Skeletal muscle satellite cell (primary cell): ENCODE measurements around the gene TSSC4. TPM values are rescaled to one million over a fixed set of nuclear protein-coding genes. Genes with fewer than 3 reads are reported as not detected.
A peak's percentile ranks its signal among the peaks of the same experiment; 100 is the strongest.
"Not testable (repeated sequence)": the region's sequence is repeated elsewhere in the genome, so short reads cannot be mapped to it uniquely, and the experiment has no call there.

Source experiments
- H3K27me3 ChIP-seq: 2 replicates; pipeline ENCODE4 v1.7.0; 2013; ENCODE audit warnings: low read length; ENCODE audit not compliant: control insufficient read depth, insufficient read depth
- H3K36me3 ChIP-seq: 2 replicates; pipeline ENCODE4 v1.7.0; 2013; ENCODE audit warnings: mild to moderate bottlenecking, control low read depth, low read length; ENCODE audit not compliant: insufficient read depth
- H3K4me1 ChIP-seq: 2 replicates; pipeline ENCODE4 v1.7.0; 2013; ENCODE audit warnings: low read length; ENCODE audit not compliant: control insufficient read depth, insufficient read depth
- H3K4me2 ChIP-seq: 2 replicates; pipeline ENCODE4 v1.7.0; 2013; ENCODE audit warnings: mild to moderate bottlenecking, low read length
- H3K4me3 ChIP-seq: 2 replicates; pipeline ENCODE4 v1.7.0; 2013; ENCODE audit warnings: low read length
- H3K9ac ChIP-seq: 2 replicates; pipeline ENCODE4 v1.7.0; 2013; ENCODE audit warnings: mild to moderate bottlenecking, low read depth, low read length, moderate library complexity
- H3K9me3 ChIP-seq: replicated peaks from 2 replicates; pipeline ENCODE4 v1.7.0; 2013; ENCODE audit warnings: mild to moderate bottlenecking, control low read depth, low read length
- total RNA-seq: library from RNA; depleted of rRNA; stranded (reverse); fragments of >200 nt; gene quantifications from 2 replicates; pipeline ENCODE4 v1.2.3, GENCODE V29; 2012; rRNA removed

Gene TSSC4
- 47.2 and 49.9 TPM in 2 replicates for total RNA-seq

DNA sequence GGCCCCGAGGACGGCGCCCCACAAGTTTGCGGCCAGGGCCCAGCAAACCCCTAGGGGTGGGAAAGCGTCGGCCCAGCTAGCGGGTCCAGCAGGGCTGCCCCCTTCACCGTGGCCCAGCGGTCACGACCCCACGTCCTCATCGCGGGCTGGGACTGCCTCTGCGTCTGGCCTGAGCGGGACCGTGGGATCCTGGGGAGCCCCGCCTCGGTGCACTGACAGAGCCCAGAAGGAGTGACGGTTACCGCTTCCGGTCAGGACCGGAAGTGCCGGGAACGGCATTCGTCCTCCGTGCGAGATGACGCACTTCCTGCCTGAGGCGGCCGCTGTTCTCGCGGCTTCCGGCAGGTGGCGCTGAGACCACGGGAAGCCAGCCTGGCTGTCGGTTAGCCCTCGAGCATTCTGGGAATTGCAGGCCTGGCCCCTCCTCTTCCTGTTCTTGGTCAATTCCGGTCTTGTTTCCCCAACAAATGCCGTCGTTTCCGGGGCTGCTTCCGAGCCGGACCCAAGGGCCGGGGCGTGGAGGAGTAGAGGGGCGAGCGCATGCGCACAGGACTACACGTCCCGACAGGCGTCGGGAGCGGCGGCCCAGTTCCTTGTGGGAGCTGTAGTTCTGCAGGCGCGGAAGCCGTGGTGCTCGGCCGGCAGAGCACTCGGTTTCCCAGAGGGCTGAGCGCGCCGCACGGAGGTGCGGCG lies at the start of gene TSSC4:
Gene TSSC4, plus strand, starts transcription at position 682 of the 693 bp plus-strand sequence. CDS start 1,884 bp downstream, outside the sequence.
- peak within 1 kb of the TSS; percentile 99 for H3K9ac ChIP-seq
- H3K27me3 ChIP-seq = no peaks in the 10 kb centered on the region
- peaks cover 28% of the 10 kb centered on the region for H3K4me1 ChIP-seq
- H3K4me3 ChIP-seq = peak within 1 kb of the TSS; percentile 95
- H3K36me3 ChIP-seq = peaks cover 59% of the 10 kb centered on the region
- no peaks in the 10 kb centered on the region for H3K9me3 ChIP-seq
- peak within 1 kb of the TSS; percentile 99 for H3K4me2 ChIP-seq

DNA sequence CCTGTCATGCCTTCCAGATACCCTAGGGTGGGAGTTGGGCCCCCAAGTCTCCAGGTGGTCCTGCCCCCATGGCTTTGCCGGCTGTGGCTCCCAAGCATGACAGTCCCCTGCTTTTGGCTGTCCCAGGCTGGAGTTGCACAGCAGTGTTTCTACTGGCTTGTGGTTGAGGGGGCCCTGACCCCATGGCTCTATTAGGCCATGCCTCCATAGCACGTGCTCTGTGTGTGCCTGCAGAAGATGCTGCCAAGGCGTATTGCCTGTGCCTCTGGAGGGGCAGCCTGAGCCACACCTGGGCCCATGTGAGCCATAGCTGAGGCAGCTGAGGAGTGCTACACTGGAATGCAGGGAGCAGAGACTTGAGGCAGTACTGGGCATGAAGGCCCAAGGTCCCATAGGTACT lies 48.8 kb upstream of the TSSC4 start:
- H3K4me2 ChIP-seq = no peak overlapping the region
- peaks cover 5% of the 10 kb centered on the region for H3K9me3 ChIP-seq
- H3K4me3 ChIP-seq = no peak overlapping the region
- peaks cover 31% of the 10 kb centered on the region for H3K27me3 ChIP-seq
- H3K9ac ChIP-seq = no peak overlapping the region
- no peaks in the 10 kb centered on the region for H3K36me3 ChIP-seq
- no peaks in the 10 kb centered on the region for H3K4me1 ChIP-seq

DNA sequence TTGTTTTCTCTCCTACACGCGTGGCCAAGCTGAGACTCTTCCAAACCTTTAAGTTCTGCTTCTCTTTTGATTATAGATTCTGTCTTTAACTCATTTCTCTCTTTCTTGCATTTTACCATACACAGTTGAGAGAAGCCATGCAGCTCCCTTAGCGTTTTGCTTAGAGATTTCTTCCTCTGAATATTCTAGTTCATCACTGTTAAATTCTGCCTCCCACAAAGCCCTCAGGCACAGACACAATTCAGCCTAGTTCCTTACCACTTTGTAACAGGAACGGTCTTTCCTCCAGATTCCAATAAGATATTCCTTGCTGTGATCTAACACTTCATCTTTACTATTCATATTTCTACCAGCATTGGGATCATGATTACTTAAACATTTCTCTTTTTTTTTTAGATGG lies 48.1 kb upstream of the TSSC4 start:
- no peak overlapping the region for H3K4me3 ChIP-seq
- H3K27me3 ChIP-seq = peaks cover 37% of the 10 kb centered on the region
- no peaks in the 10 kb centered on the region for H3K36me3 ChIP-seq
- no peaks in the 10 kb centered on the region for H3K4me1 ChIP-seq
- no peak overlapping the region for H3K4me2 ChIP-seq
- peaks cover 5% of the 10 kb centered on the region for H3K9me3 ChIP-seq
- no peak overlapping the region for H3K9ac ChIP-seq

DNA sequence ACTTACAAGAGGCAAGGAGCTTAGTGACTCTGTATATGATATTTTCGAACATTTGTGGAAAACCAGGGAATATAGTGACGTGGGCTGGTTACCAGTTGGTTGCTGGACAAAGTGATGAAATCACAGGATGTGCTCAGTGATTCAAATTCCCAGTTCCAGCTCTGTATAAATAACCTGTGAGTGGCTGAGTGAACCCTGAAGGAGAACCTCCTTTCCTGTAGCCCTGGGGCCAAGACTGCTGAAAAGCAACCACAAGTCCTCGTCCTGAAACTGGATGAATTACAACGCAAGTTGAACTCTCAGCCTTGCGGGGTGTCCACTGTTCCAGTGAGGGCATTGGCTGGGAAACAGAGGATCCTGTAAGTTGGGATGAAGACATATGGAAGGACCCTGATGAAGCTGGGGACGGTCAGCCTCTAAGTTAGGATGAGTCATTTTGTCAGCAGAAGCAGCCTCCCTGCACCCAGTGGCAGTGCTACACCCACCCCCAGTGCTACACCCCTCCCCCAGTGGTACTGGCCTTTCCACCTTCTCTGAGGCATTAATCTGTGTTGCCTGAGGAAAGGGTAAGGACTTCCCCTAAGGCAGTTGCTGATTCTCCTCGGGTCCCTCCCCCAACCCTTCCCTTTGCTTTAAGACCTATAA lies 45.4 kb upstream of the TSSC4 start:
- Histone ChIP-seq H3K9ac (no peak overlapping the region), H3K4me1 (no peaks in the 10 kb centered on the region), H3K27me3 (peaks cover 34% of the 10 kb centered on the region), H3K4me2 (no peak overlapping the region), H3K4me3 (no peak overlapping the region), H3K9me3 (no peaks in the 10 kb centered on the region), H3K36me3 (no peaks in the 10 kb centered on the region)

DNA sequence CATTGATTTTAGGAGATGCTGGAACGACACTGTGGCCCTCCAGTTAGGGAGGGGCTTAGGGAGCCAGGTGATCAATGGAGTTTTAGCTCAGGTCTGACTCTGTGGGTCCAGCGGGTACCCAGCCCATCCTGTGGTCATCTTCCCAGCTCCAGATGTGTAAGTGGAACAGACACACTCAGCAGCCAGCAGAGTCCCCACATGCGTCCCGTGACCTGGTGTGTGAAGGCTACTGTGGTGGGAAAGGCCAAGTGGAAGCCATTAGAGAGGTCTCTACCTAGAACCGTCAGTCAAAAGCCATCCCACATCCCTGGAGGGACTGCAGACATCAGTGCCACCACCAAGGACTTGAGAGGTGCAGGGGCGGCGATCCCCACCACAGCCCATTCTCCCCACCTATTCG lies 43.3 kb upstream of the TSSC4 start:
- H3K4me1 ChIP-seq = no peaks in the 10 kb centered on the region
- H3K9ac ChIP-seq = no peak overlapping the region
- no peaks in the 10 kb centered on the region for H3K9me3 ChIP-seq
- no peaks in the 10 kb centered on the region for H3K36me3 ChIP-seq
- no peak overlapping the region for H3K4me2 ChIP-seq
- peaks cover 16% of the 10 kb centered on the region for H3K27me3 ChIP-seq
- H3K4me3 ChIP-seq = no peak overlapping the region

DNA sequence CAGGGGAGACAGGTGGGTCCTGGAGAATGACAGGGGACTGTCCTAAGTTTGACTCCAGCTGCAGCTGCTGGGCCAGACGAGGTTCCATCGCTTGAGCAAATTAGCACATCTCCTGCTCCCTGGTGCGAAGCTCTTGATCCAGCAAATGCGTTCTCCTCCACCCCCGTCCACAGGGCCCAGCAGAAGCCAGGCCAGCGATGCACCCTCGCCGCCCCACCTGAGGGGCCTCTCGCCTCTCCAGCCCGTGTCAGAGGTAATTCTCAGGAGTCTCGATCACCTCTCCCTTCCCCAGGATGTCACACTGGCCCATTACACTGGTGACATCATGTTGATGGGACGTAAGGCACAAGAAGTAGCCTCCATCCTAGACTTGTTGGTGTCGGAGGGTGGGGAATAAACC lies 42.9 kb upstream of the TSSC4 start:
- H3K9ac ChIP-seq, H3K4me1 ChIP-seq, H3K9me3 ChIP-seq, H3K4me3 ChIP-seq, H3K36me3 ChIP-seq, H3K4me2 ChIP-seq: not testable (repeated sequence)
- peaks cover 12% of the 10 kb centered on the region for H3K27me3 ChIP-seq

DNA sequence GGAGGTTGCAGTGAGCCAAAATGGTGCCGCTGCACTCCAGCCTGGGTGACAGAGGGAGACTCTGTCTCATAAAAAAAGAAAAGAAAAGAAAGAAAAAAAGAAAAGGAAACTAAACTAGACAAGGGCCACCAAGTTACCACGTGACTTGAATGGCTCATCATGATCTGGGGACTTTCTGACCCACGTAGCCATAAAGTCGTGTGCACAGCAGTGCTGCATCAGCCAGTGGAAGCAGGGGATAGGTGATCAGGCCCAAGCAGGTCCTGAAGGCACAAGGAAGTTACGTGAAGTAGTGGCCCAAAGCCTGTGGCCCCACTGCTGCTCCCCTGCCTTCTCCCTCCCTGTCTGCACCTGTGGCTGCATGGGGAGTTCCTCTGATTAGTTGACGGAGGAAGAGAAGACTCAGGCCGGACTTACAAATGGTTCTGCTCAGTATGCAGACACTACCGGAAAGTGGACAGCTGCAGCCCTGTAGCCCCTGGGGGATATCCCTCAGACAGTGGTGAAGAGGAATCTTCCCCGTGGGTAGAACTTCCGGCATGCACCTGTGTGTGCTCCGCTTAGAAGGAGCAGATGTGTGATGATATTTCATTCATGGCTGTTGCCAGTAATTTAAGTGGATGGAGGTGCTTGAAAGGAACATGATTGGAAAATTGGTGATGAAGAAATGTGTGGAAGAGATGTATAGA lies 41.7 kb upstream of the TSSC4 start:
- Histone ChIP-seq H3K4me2 (no peak overlapping the region), H3K4me1 (no peaks in the 10 kb centered on the region), H3K36me3 (no peaks in the 10 kb centered on the region), H3K9ac (no peak overlapping the region), H3K4me3 (no peak overlapping the region), H3K27me3 (peaks cover 12% of the 10 kb centered on the region), H3K9me3 (no peaks in the 10 kb centered on the region)

DNA sequence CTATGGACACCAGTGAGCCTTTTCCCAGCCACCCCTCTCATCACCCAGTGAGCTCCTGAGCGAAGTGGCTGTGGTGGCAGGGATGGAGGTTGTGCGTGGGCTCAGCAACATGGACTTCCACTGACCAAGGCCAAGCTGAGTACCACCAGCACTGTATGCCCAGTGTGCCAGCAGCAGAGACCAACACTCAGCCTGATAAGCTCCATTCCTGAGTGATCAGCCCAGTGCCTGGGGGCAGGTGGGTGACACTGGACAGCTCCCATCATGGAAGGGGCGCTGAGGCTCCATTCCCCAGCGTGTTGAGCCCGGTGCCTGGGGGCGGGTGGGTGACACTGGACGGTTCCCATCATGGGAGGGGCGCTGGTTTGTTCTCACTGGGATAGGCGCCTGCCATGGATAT lies 41.0 kb upstream of the TSSC4 start:
- Histone ChIP-seq H3K4me3 (no peak overlapping the region), H3K4me2 (no peak overlapping the region), H3K9me3 (no peaks in the 10 kb centered on the region), H3K4me1 (no peaks in the 10 kb centered on the region), H3K9ac (no peak overlapping the region), H3K27me3 (peaks cover 12% of the 10 kb centered on the region), H3K36me3 (no peaks in the 10 kb centered on the region)

DNA sequence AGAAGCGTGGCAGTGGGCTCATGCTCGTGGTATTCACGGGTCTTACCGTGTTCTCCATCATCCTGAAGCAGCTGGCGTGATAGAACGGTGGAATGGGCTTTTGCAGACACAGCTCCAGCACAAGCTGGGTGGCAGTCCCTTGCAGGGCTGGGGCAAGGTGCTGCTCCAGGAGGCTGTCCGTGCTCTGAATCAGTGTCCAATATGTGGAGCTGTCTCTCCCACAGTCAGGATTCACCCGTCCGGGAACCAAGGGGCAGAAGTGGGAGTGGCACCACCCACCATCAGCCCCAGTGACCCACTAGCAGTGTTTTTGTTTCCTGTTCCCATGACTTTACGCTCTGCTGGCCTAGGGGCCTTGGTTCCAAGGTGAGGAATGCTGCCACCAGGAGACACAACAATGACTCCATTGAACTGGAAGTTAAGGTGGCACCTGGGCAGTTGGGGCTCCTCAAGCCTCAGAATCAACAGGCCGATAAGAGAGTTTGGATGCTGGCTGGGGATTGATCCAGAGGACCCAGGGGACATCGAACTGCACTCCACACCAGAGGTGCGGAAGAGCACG lies 40.4 kb upstream of the TSSC4 start:
- Histone ChIP-seq H3K4me2 (no peak overlapping the region), H3K36me3 (no peaks in the 10 kb centered on the region), H3K4me3 (no peak overlapping the region), H3K27me3 (peaks cover 12% of the 10 kb centered on the region), H3K9ac (no peak overlapping the region), H3K4me1 (no peaks in the 10 kb centered on the region), H3K9me3 (no peaks in the 10 kb centered on the region)

DNA sequence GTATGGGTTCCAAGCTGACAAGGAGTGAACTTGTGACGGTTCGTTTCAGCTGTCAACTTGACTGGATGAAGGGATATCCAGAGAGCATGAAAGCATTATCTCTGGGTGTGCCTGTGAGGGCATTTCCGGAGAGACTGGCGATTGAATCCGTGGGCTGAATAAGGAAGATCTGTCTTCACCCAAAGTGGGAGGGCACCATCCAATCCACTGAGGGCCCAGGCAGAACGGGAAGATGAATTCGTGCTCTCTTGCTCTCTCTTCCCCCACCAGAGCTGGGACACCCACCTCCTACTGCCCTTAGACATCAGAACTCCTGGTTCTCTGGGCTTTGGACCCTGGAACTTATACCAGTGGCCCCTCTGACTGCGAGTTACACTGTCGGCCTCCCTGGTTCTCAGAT lies 39.0 kb upstream of the TSSC4 start:
- H3K9ac ChIP-seq = no peak overlapping the region
- H3K9me3 ChIP-seq = no peaks in the 10 kb centered on the region
- H3K4me1 ChIP-seq = no peaks in the 10 kb centered on the region
- H3K36me3 ChIP-seq = no peaks in the 10 kb centered on the region
- H3K4me2 ChIP-seq = no peak overlapping the region
- H3K4me3 ChIP-seq = no peak overlapping the region
- H3K27me3 ChIP-seq = peaks cover 8% of the 10 kb centered on the region

DNA sequence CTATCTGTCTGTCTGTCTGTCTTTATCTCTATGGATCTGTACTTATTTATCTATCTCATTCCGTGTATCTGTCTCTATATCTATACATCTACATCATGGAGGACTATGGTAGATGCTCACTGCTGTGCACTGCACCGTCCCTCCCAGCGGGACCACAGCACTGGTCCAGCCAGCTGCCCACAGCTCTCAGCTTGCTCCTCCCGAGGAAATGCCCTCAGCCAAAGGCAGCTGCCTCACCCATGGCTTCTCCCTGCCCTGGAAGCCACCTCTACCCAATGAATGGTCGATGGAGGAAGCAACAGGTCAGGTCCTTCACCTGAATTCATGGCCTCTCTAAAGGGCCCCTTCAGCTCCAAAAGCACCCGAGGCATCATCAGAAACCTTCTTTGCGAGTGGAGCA lies 38.1 kb upstream of the TSSC4 start:
- no peak overlapping the region for H3K4me2 ChIP-seq
- no peaks in the 10 kb centered on the region for H3K36me3 ChIP-seq
- no peak overlapping the region for H3K9ac ChIP-seq
- H3K4me1 ChIP-seq = no peaks in the 10 kb centered on the region
- H3K27me3 ChIP-seq = peaks cover 5% of the 10 kb centered on the region
- H3K4me3 ChIP-seq = no peak overlapping the region
- no peaks in the 10 kb centered on the region for H3K9me3 ChIP-seq
